ENCODE measurements around the gene KRT2. TPM values are rescaled to one million over a fixed set of nuclear protein-coding genes. Genes with fewer than 3 reads are reported as not detected.

The KRT2 gene
- total and polyA plus RNA-seq, 9 of the 15 experiments (the other 6 are each of a cell fraction or from before 2014, with no cell fraction given), result 0.03 to 0.69 (median 0.07) TPM; not detected in 2

GRCh38 chr12:52647601-52648000 lies 4.4 kb downstream of the KRT2 start:
- POLR2A ChIA-PET, result interaction anchor here (0.6 to 1.4 kb wide), 3 partner anchors 11 to 21 kb away, joined by 3 to 5 read pairs (median 3); no protein-coding TSS in a partner anchor
- WGBS (ENCODE audit: insufficient coverage, low coverage, missing lambda C conversion rate), result 47% methylated on average over 9 of the region's 9 CpGs
- Histone ChIP-seq H2AFZ (ENCODE audit: low read depth, low read length) (no peak overlapping the region), H3K4me3 (no peak overlapping the region), H3K79me2 (ENCODE audit: control insufficient read depth, insufficient read depth, low read length) (no peaks in the 10 kb centered on the region), H3K36me3 (ENCODE audit: control insufficient read depth, insufficient read depth, low read length) (no peaks in the 10 kb centered on the region), H3K4me2 (ENCODE audit: insufficient read depth, low read length) (no peak overlapping the region), H3K9ac (ENCODE audit: insufficient read depth in 1 of 2, low read depth in 2 of 2, low read length in 2 of 2) (no peak overlapping the region), H3K27me3 (ENCODE audit: control insufficient read depth in 2 of 2, insufficient read depth in 2 of 2, low read length in 2 of 2) (no peaks in the 10 kb centered on the region), H3K9me3 (replicated peaks; ENCODE audit: control insufficient read depth, insufficient read depth, low read depth, low read length) (no peaks in the 10 kb centered on the region), H3K4me1 (replicated peaks in 1 of 2; ENCODE audit: control insufficient read depth in 2 of 2, insufficient read depth in 2 of 2, low read length in 2 of 2) (peaks cover 26 to 34% of the 10 kb centered on the region in 2 experiments), H3K9me1 (ENCODE audit: control insufficient read depth, insufficient read depth, low read length) (no peaks in the 10 kb centered on the region), H3K27ac (ENCODE audit: extremely low read depth, low read depth, low read length) (no peak overlapping the region), H4K20me1 (replicated peaks; ENCODE audit: control insufficient read depth, insufficient read depth, low read length) (no peaks in the 10 kb centered on the region)
- intact Hi-C loops (cut with micrococcal nuclease), result no loop called here
- ATAC-seq (no peak), FAIRE-seq (no peak), DNase-seq (ENCODE audit: extremely low read depth in 1 of 4, low spot score in 3 of 4) (no peak)
- CTCF ChIA-PET (ENCODE audit: low intra/inter-chr PET ratio), result no interaction called here
- in situ Hi-C loops (cut with MboI), result no loop called here
- TF ChIP-seq MGA (IDR thresholded peaks at IDR 0.05) (peak; percentile 21; the same call in 1 of the 2 replicates), PCBP1 (IDR thresholded peaks at IDR 0.05; ENCODE audit: low read depth, low read length, poor library complexity, severe bottlenecking) (no peak), TFE3 (CRISPR knock-in tag; IDR thresholded peaks at IDR 0.05) (no peak), L3MBTL2 (IDR thresholded peaks at IDR 0.05) (0 out of 2 replicates have a peak, but pooled peaks have one; percentile 31), SREBF1 (IDR thresholded peaks at IDR 0.05; ENCODE audit: borderline replicate concordance, low read depth, low read length) (no peak), CXXC5 (CRISPR knock-in tag; IDR thresholded peaks at IDR 0.05) (peak; percentile 30; the same call in 1 of the 2 replicates), MYC (IDR thresholded peaks at IDR 0.05; ENCODE audit: low read depth, low read length) (no peak), MYC (CRISPR knock-in tag; IDR thresholded peaks at IDR 0.05; ENCODE audit: borderline replicate concordance, low read depth) (0 out of 2 replicates have a peak, but pooled peaks have one; percentile 35), ZEB2 (IDR thresholded peaks at IDR 0.05) (no peak)
- BruUV-seq (replicated peaks), result no TSS peak

All from K562 (cell line).